Limb (tissue), 2 donors: ENCODE results near the gene PCDHGA1.
"Not testable (repeated sequence)": the region's sequence is repeated elsewhere in the genome, so short reads cannot be mapped to it uniquely, and the experiment has no call there.

Source experiments
- DNase-seq, 2 donors: peaks; one replicate each; pipeline ENCODE4 v3.0.0-alpha.2; 2016; ENCODE audit errors: extremely low spot score in 2 of 2

The PCDHGA1 gene

GRCh38 chr5:141346017-141346416 lies 15.7 kb downstream of the PCDHGA1 start:
- DNase-seq = not testable (repeated sequence)

- no peak for DNase-seq
These were observed 19.8 kb downstream of the PCDHGA1 start, which contains the start of gene PCDHGB1 for GRCh38 chr5:141349917-141350619. Gene PCDHGB1 (plus strand): TSS chr5:141350099. CDS start chr5:141350261, 162 bp downstream.

GRCh38 chr5:141351591-141351990 lies 21.3 kb downstream of the PCDHGA1 start:
- no peak for DNase-seq

- DNase-seq = no peak
These were observed 24.7 kb downstream of the PCDHGA1 start, which contains the start of gene PCDHGA4 for GRCh38 chr5:141354900-141355469. Gene PCDHGA4 (plus strand): TSS chr5:141355021. CDS start chr5:141355108, 87 bp downstream.

- no peak for DNase-seq
These were observed 25.3 kb downstream of the PCDHGA1 start for GRCh38 chr5:141355641-141356040.

GRCh38 chr5:141356133-141356532 lies 25.8 kb downstream of the PCDHGA1 start:
- no peak for DNase-seq

GRCh38 chr5:141356950-141357349 lies 26.6 kb downstream of the PCDHGA1 start:
- no peak for DNase-seq

- no peak for DNase-seq
These were observed 29.6 kb downstream of the PCDHGA1 start, which contains the start of gene PCDHGB2 for GRCh38 chr5:141359790-141360426. Gene PCDHGB2 (plus strand): TSS chr5:141359994. CDS start chr5:141360136, 142 bp downstream.

- no peak for DNase-seq
These were observed 30.4 kb downstream of the PCDHGA1 start for GRCh38 chr5:141360685-141361084.

GRCh38 chr5:141362719-141363118 lies 32.4 kb downstream of the PCDHGA1 start:
- no peak for DNase-seq

GRCh38 chr5:141363952-141364660 lies 33.8 kb downstream of the PCDHGA1 start, which contains the start of gene PCDHGA5:
Gene PCDHGA5 (plus strand): TSS chr5:141364162. CDS start chr5:141364331, 169 bp downstream.
- no peak for DNase-seq

GRCh38 chr5:141366016-141366896 lies 35.9 kb downstream of the PCDHGA1 start:
- no peak for DNase-seq

GRCh38 chr5:141369994-141370848 lies 39.9 kb downstream of the PCDHGA1 start, which contains the start of gene PCDHGB3:
Gene PCDHGB3 (plus strand): TSS chr5:141370242. CDS start chr5:141370395, 153 bp downstream.
- no peak for DNase-seq

- no peak for DNase-seq
These were observed 41.5 kb downstream of the PCDHGA1 start for GRCh38 chr5:141371572-141372475.

- DNase-seq = no peak
These were observed 43.5 kb downstream of the PCDHGA1 start, which contains the start of gene PCDHGA6 for GRCh38 chr5:141373673-141374317. Gene PCDHGA6 (plus strand): TSS chr5:141373891. CDS start chr5:141374084, 193 bp downstream.

- DNase-seq = no peak
These were observed 44.3 kb downstream of the PCDHGA1 start for GRCh38 chr5:141374627-141375026.

GRCh38 chr5:141375444-141376155 lies 45.3 kb downstream of the PCDHGA1 start:
- not testable (repeated sequence) for DNase-seq
